IMR-90 (cell line): ENCODE results near the gene ARHGAP23. TPM values are rescaled to one million over a fixed set of nuclear protein-coding genes. Genes with fewer than 3 reads are reported as not detected.

ENCODE experiments used
- ATAC-seq: fragments of 200-7000 bp; cut with Tn5 transposase; 2 replicates; pipeline ENCODE4 v1.9.1; 2020; ENCODE audit warnings: low read depth, mild to moderate bottlenecking, moderate library complexity
- BruUV-seq: library from RNA; stranded (reverse); fragments of 400-500 nt; replicated peaks from 2 replicates; lab custom pipeline; 2021; lab: Mats Ljungman, UMichigan
- CTCF ChIA-PET: fragments of 300-600 bp; formaldehyde crosslinking; extraction: SDS; loops from one replicate; lab custom pipeline; 2021; ENCODE audit warnings: antibody characterized with exemption; lab: Yijun Ruan, JAX
- POLR2A ChIA-PET: fragments of 300-600 bp; sonication (Branson Sonifier 250); formaldehyde crosslinking; loops from one replicate; lab custom pipeline; 2022; ENCODE audit warnings: antibody characterized with exemption; ENCODE audit not compliant: unreplicated experiment; lab: Charles Lee
- DNase-seq: peaks from one replicate; pipeline ENCODE4 v3.0.0; 2013
- H2AFZ ChIP-seq: replicated peaks from 2 replicates; pipeline ENCODE3; 2013; ENCODE audit warnings: low read length, mild to moderate bottlenecking; ENCODE audit not compliant: poor library complexity
- H2AK5ac ChIP-seq: 2 replicates; pipeline ENCODE4 v1.6.1; 2013; ENCODE audit warnings: low read depth, low read length, inconsistent platforms
- H2AK9ac ChIP-seq: replicated peaks from 2 replicates; pipeline ENCODE3; 2013; ENCODE audit warnings: mild to moderate bottlenecking, low read depth, low read length, moderate library complexity; ENCODE audit not compliant: poor library complexity
- H2BK120ac ChIP-seq: 2 replicates; pipeline ENCODE4 v1.6.1; 2013; ENCODE audit warnings: low read depth, low read length, inconsistent platforms
- H2BK15ac ChIP-seq: 3 replicates; pipeline ENCODE4 v1.6.1; 2013; ENCODE audit warnings: low read depth, low read length, inconsistent platforms
- H2BK20ac ChIP-seq: 2 replicates; pipeline ENCODE4 v1.6.1; 2013; ENCODE audit warnings: low read depth, mild to moderate bottlenecking, inconsistent platforms, low read length, moderate library complexity
- H2BK5ac ChIP-seq: 2 replicates; pipeline ENCODE4 v1.6.1; 2013; ENCODE audit warnings: mild to moderate bottlenecking, low read depth, low read length, inconsistent platforms; ENCODE audit not compliant: poor library complexity, severe bottlenecking
- H3K14ac ChIP-seq: replicated peaks from 2 replicates; pipeline ENCODE4 v1.6.1; 2013; ENCODE audit warnings: low read depth, low read length, inconsistent platforms
- H3K18ac ChIP-seq: 2 replicates; pipeline ENCODE4 v1.6.1; 2013; ENCODE audit warnings: low read depth, low read length, control low read depth
- H3K23ac ChIP-seq: 2 replicates; pipeline ENCODE4 v1.6.1; 2013; ENCODE audit warnings: low read depth, low read length, inconsistent platforms
- H3K27ac ChIP-seq: 2 replicates; pipeline ENCODE4 v1.5.1; 2013; ENCODE audit warnings: mild to moderate bottlenecking, control low read depth, low read length; ENCODE audit not compliant: insufficient read depth
- H3K27me3 ChIP-seq: 2 replicates; pipeline ENCODE4 v1.6.1; 2013; ENCODE audit warnings: low read length; ENCODE audit not compliant: control insufficient read depth, insufficient read depth
- H3K36me3 ChIP-seq: 2 replicates; pipeline ENCODE4 v1.6.1; 2013; ENCODE audit warnings: low read length, mixed read lengths; ENCODE audit not compliant: control insufficient read depth, insufficient read depth
- H3K4ac ChIP-seq: 2 replicates; pipeline ENCODE4 v1.6.1; 2013; ENCODE audit warnings: low read depth, low read length, inconsistent platforms
- H3K4me1 ChIP-seq: 2 replicates; pipeline ENCODE4 v1.6.1; 2013; ENCODE audit warnings: low read length, mixed read lengths; ENCODE audit not compliant: control insufficient read depth, insufficient read depth
- H3K4me2 ChIP-seq: 2 replicates; pipeline ENCODE4 v1.6.1; 2013; ENCODE audit warnings: low read depth, mild to moderate bottlenecking, control low read depth, low read length, moderate library complexity
- H3K4me3 ChIP-seq: 2 replicates; pipeline ENCODE4 v1.5.1; 2013; ENCODE audit warnings: low read depth, mild to moderate bottlenecking, control low read depth, low read length, moderate library complexity; ENCODE audit not compliant: insufficient read depth
- H3K56ac ChIP-seq: 2 replicates; pipeline ENCODE4 v1.6.1; 2013; ENCODE audit warnings: low read length, inconsistent platforms; ENCODE audit not compliant: insufficient read depth; ENCODE audit errors: extremely low read depth
- H3K79me1 ChIP-seq, 2 experiments: 2 replicates each; pipeline ENCODE4 v1.6.1; 2013; ENCODE audit warnings: low read length in 2 of 2, inconsistent platforms in 1 of 2, low read depth in 1 of 2
- H3K9ac ChIP-seq: 2 replicates; pipeline ENCODE4 v1.6.1; 2013; ENCODE audit warnings: low read depth, low read length, control low read depth
- H3K9me1 ChIP-seq: 2 replicates; pipeline ENCODE4 v1.6.1; 2013; ENCODE audit warnings: low read length, inconsistent platforms; ENCODE audit not compliant: insufficient read depth
- H3K9me3 ChIP-seq: 2 replicates; pipeline ENCODE4 v1.6.1; 2013; ENCODE audit warnings: low read length; ENCODE audit not compliant: control insufficient read depth, insufficient read depth
- H4K20me1 ChIP-seq: 2 replicates; pipeline ENCODE4 v1.6.1; 2013; ENCODE audit warnings: low read length, inconsistent platforms; ENCODE audit not compliant: insufficient read depth
- H4K5ac ChIP-seq: 2 replicates; pipeline ENCODE4 v1.6.1; 2013; ENCODE audit warnings: mild to moderate bottlenecking, low read depth, low read length, control low read depth
- H4K8ac ChIP-seq, 2 experiments: 2 replicates each; pipeline ENCODE4 v1.6.1; 2013; ENCODE audit warnings: low read depth in 2 of 2, low read length in 2 of 2, control low read depth in 1 of 2, inconsistent platforms in 1 of 2
- H4K91ac ChIP-seq: 2 replicates; pipeline ENCODE4 v1.6.1; 2013; ENCODE audit warnings: low read depth, low read length, inconsistent platforms; ENCODE audit not compliant: insufficient read depth
- BHLHE40 ChIP-seq: fragments of 150-350 bp; IDR thresholded peaks from 2 replicates; pipeline ENCODE4 v1.6.1; 2016; ENCODE audit warnings: mild to moderate bottlenecking, low read depth, low read length
- CEBPB ChIP-seq: IDR thresholded peaks from 2 replicates; pipeline ENCODE4 v1.6.1; 2012; ENCODE audit warnings: low read depth, low read length, improper control_type of control experiment
- CHD1 ChIP-seq: IDR thresholded peaks from 2 replicates; pipeline ENCODE4 v1.6.1; 2012; ENCODE audit warnings: low read depth, low read length, improper control_type of control experiment
- CTCF ChIP-seq: conservative IDR thresholded peaks from 2 replicates; pipeline ENCODE4 v1.5.1; 2012; ENCODE audit warnings: mild to moderate bottlenecking, low read depth, low read length, improper control_type of control experiment
- FOS ChIP-seq: fragments of 150-350 bp; IDR thresholded peaks from 2 replicates; pipeline ENCODE4 v1.6.1; 2016; ENCODE audit warnings: low read depth, low read length
- MAFK ChIP-seq: IDR thresholded peaks from 2 replicates; pipeline ENCODE4 v1.6.1; 2012; ENCODE audit warnings: low read depth, low read length, improper control_type of control experiment
- MAZ ChIP-seq: IDR thresholded peaks from 2 replicates; pipeline ENCODE4 v1.6.1; 2012; ENCODE audit warnings: low read depth, mild to moderate bottlenecking, low read length, improper control_type of control experiment, moderate library complexity, borderline replicate concordance
- MXI1 ChIP-seq: IDR thresholded peaks from 2 replicates; pipeline ENCODE4 v1.6.1; 2012; ENCODE audit warnings: low read depth, mild to moderate bottlenecking, low read length, moderate library complexity, borderline replicate concordance
- NFE2L2 ChIP-seq: fragments of 150-350 bp; IDR thresholded peaks from 2 replicates; pipeline ENCODE4 v1.6.1; 2016; ENCODE audit warnings: low read depth, mild to moderate bottlenecking, low read length
- POLR2A ChIP-seq: IDR thresholded peaks from 2 replicates; pipeline ENCODE4 v1.6.1; 2012; ENCODE audit warnings: mild to moderate bottlenecking, low read depth, low read length
- RAD21 ChIP-seq: IDR thresholded peaks from 2 replicates; pipeline ENCODE4 v1.6.1; 2012; ENCODE audit warnings: low read length, improper control_type of control experiment
- RCOR1 ChIP-seq: IDR thresholded peaks from 2 replicates; pipeline ENCODE4 v1.6.1; 2012; ENCODE audit warnings: mild to moderate bottlenecking, low read length, improper control_type of control experiment; ENCODE audit not compliant: insufficient replicate concordance
- RFX5 ChIP-seq: IDR thresholded peaks from 2 replicates; pipeline ENCODE4 v1.8.0; 2012; ENCODE audit warnings: low read depth, mild to moderate bottlenecking, low read length, moderate library complexity
- SMC3 ChIP-seq: fragments of 150-350 bp; IDR thresholded peaks from 2 replicates; pipeline ENCODE4 v1.6.1; 2016; ENCODE audit warnings: low read depth, mild to moderate bottlenecking, antibody characterized with exemption, low read length, moderate library complexity
- WGBS, 2 experiments: methylation state at CpG; one replicate each; pipeline versions ENCODE4 v1.1.5 to v1.1.7; 2013; ENCODE audit warnings: missing lambda C conversion rate in 2 of 2; ENCODE audit not compliant: insufficient read length in 1 of 2; ENCODE audit errors: extremely low coverage in 2 of 2; 5-methylcytosine and 5-hydroxymethylcytosine counted together
- dilution Hi-C: fragments of 300-500 bp; cut with HindIII; formaldehyde crosslinking; loops from one replicate; pipeline ENCODE4 v1.14.3; 2018; ENCODE audit warnings: low sequenced_read_pairs; ENCODE audit not compliant: unreplicated experiment
- in situ Hi-C: fragments of 300-500 bp; cut with MboI; formaldehyde crosslinking; loops from 3 replicates; pipeline ENCODE4 v1.14.3; 2019; ENCODE audit warnings: low sequenced_read_pairs, inconsistent platforms, mixed read lengths
- intact Hi-C: fragments of 100-400 bp; cut with micrococcal nuclease; formaldehyde crosslinking; loops from 2 replicates; pipeline ENCODE4 v1.10.0; 2022
- polyA plus RNA-seq, 3 experiments: library from polyadenylated mRNA; depleted of rRNA; stranded (reverse); fragments of >200 nt; gene quantifications; 2 replicates each; pipeline ENCODE4 v1.2.3, GENCODE V29; 2012; ENCODE audit warnings: low replicate concordance in 1 of 3
- total RNA-seq: library from RNA; depleted of rRNA; stranded (reverse); fragments of >200 nt; gene quantifications from 2 replicates; pipeline ENCODE4 v1.2.3, GENCODE V29; 2012
- TF ChIP-seq, protein P1 (sequence below): fragments of 150-350 bp; IDR thresholded peaks from 2 replicates; pipeline ENCODE4 v1.6.1; 2017; ENCODE audit warnings: mild to moderate bottlenecking, antibody characterized with exemption, low read length, low read depth
- TF ChIP-seq, protein P2 (sequence below): fragments of 150-350 bp; IDR thresholded peaks from 2 replicates; pipeline ENCODE4 v1.6.1; 2016; ENCODE audit warnings: low read depth, mild to moderate bottlenecking, low read length, moderate library complexity, borderline replicate concordance

The ARHGAP23 gene
- total and polyA plus RNA-seq, 2 of the 4 experiments (the other 2 are of a cell fraction): 9.3 to 43.3 TPM

- Histone ChIP-seq H3K14ac (no peak overlapping the region), H3K4me3 (no peak overlapping the region), H2BK5ac (no peak overlapping the region), H3K23ac (no peak overlapping the region), H3K9ac (no peak overlapping the region), H3K36me3 (no peaks in the 10 kb centered on the region), H3K4ac (no peak overlapping the region), H4K5ac (no peak overlapping the region), H3K79me1 (no peaks in the 10 kb centered on the region), H2AK9ac (no peak overlapping the region), H2AK5ac (no peak overlapping the region), H3K4me2 (no peak overlapping the region), H4K91ac (no peak overlapping the region), H3K27me3 (peaks cover 42% of the 10 kb centered on the region), H4K8ac (no peak overlapping the region), H3K18ac (no peak overlapping the region), H3K27ac (no peak overlapping the region), H3K9me3 (no peaks in the 10 kb centered on the region), H3K9me1 (no peaks in the 10 kb centered on the region), H4K20me1 (no peaks in the 10 kb centered on the region), H2BK15ac (no peak overlapping the region), H2BK20ac (no peak overlapping the region), H3K4me1 (no peaks in the 10 kb centered on the region), H2AFZ (no peak overlapping the region), H3K56ac (no peak overlapping the region), H2BK120ac (no peak overlapping the region)
- ATAC-seq (no peak), DNase-seq (no peak)
- BruUV-seq: no TSS peak
- no CpG with 5 or more reads among the region's 9 CpGs for WGBS, 2 experiments
- TF ChIP-seq MXI1 (no peak), MAZ (no peak), RFX5 (no peak), POLR2A (no peak), CEBPB (no peak), SMC3 (no peak), MAFK (no peak), BHLHE40 (no peak), NFE2L2 (no peak), RAD21 (no peak), CHD1 (no peak), FOS (no peak), CTCF (no peak), RCOR1 (no peak)
- TF ChIP-seq, protein P1, sequence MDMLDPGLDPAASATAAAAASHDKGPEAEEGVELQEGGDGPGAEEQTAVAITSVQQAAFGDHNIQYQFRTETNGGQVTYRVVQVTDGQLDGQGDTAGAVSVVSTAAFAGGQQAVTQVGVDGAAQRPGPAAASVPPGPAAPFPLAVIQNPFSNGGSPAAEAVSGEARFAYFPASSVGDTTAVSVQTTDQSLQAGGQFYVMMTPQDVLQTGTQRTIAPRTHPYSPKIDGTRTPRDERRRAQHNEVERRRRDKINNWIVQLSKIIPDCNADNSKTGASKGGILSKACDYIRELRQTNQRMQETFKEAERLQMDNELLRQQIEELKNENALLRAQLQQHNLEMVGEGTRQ: no peak
- TF ChIP-seq, protein P2, sequence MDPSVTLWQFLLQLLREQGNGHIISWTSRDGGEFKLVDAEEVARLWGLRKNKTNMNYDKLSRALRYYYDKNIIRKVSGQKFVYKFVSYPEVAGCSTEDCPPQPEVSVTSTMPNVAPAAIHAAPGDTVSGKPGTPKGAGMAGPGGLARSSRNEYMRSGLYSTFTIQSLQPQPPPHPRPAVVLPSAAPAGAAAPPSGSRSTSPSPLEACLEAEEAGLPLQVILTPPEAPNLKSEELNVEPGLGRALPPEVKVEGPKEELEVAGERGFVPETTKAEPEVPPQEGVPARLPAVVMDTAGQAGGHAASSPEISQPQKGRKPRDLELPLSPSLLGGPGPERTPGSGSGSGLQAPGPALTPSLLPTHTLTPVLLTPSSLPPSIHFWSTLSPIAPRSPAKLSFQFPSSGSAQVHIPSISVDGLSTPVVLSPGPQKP: no peak
- POLR2A ChIA-PET: no interaction called here
- in situ Hi-C loops: no loop called here
- intact Hi-C loops: no loop called here
- CTCF ChIA-PET: interaction anchor here (1.7 kb wide), 1 partner anchor 25 kb away, joined by 4 read pairs; no protein-coding TSS in a partner anchor
- dilution Hi-C loops: no loop called here
These were observed 105.0 kb downstream of the ARHGAP23 start for GRCh38 chr17:38533241-38533640.
